Measurements from ENCODE around the gene CALN1.

GRCh38 chr7:72413290-72413689, 1.2 kb upstream of the CALN1 start:
- TF ChIP-seq, protein P1, sequence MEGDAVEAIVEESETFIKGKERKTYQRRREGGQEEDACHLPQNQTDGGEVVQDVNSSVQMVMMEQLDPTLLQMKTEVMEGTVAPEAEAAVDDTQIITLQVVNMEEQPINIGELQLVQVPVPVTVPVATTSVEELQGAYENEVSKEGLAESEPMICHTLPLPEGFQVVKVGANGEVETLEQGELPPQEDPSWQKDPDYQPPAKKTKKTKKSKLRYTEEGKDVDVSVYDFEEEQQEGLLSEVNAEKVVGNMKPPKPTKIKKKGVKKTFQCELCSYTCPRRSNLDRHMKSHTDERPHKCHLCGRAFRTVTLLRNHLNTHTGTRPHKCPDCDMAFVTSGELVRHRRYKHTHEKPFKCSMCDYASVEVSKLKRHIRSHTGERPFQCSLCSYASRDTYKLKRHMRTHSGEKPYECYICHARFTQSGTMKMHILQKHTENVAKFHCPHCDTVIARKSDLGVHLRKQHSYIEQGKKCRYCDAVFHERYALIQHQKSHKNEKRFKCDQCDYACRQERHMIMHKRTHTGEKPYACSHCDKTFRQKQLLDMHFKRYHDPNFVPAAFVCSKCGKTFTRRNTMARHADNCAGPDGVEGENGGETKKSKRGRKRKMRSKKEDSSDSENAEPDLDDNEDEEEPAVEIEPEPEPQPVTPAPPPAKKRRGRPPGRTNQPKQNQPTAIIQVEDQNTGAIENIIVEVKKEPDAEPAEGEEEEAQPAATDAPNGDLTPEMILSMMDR (IDR thresholded peaks at IDR 0.05; ENCODE audit: low read length) = no peak
- TF ChIP-seq EZH2phosphoT487 (IDR thresholded peaks at IDR 0.05; ENCODE audit: low read length) = no peak
- no peak for TF ChIP-seq EZH2 (optimal IDR thresholded peaks at IDR 0.05; ENCODE audit: low read depth, low read length)
